Suprapubic skin (tissue), 4 donors: ENCODE results near the gene ZNHIT1. TPM values are rescaled to one million over a fixed set of nuclear protein-coding genes. Genes with fewer than 3 reads are reported as not detected.

Source experiments
- DNase-seq, 2 donors: peaks; one replicate each; pipeline ENCODE4 v3.0.0-alpha.2; 2019; ENCODE audit warnings: low spot score in 2 of 2
- H3K27ac ChIP-seq: fragments of 200-600 bp; sonication (generic); one replicate; pipeline ENCODE4 v1.5.1; 2019
- H3K27me3 ChIP-seq: fragments of 200-600 bp; sonication (generic); one replicate; pipeline ENCODE4 v1.5.1; 2019
- H3K36me3 ChIP-seq: fragments of 200-600 bp; sonication (generic); one replicate; pipeline ENCODE4 v1.5.1; 2019
- H3K4me1 ChIP-seq: fragments of 200-600 bp; sonication (generic); one replicate; pipeline ENCODE4 v1.5.1; 2019
- H3K4me3 ChIP-seq: fragments of 200-600 bp; sonication (generic); one replicate; pipeline ENCODE4 v1.5.1; 2019; ENCODE audit warnings: mild to moderate bottlenecking
- H3K9me3 ChIP-seq: fragments of 200-600 bp; sonication (generic); one replicate; pipeline ENCODE4 v1.5.1; 2019
- EP300 ChIP-seq: sonication (generic); formaldehyde crosslinking; IDR thresholded peaks from one replicate; pipeline ENCODE4 v1.6.1; 2017; ENCODE audit warnings: antibody characterized with exemption
- POLR2A ChIP-seq, 2 donors: fragments of 450-650 bp; IDR thresholded peaks; one replicate each; pipeline ENCODE4 v1.6.1; 2017; ENCODE audit warnings: antibody characterized with exemption in 2 of 2, mild to moderate bottlenecking in 2 of 2, moderate library complexity in 2 of 2
- POLR2AphosphoS5 ChIP-seq, 3 donors: sonication (generic); formaldehyde crosslinking; IDR thresholded peaks; one replicate each; pipeline ENCODE4 v1.6.1; 2017; ENCODE audit warnings: antibody characterized with exemption in 3 of 3
- WGBS: methylation state at CpG from one replicate; pipeline ENCODE4 v1.1.5; 2018; 5-methylcytosine and 5-hydroxymethylcytosine counted together
- total RNA-seq, 4 donors: library from RNA; depleted of rRNA; stranded (reverse); fragments of >200 nt; gene quantifications; one replicate each; pipeline ENCODE4 v1.1.0, GENCODE V29; 2016
- TF ChIP-seq, protein P1 (sequence below), 2 donors: fragments of 200-600 bp in 1 of 2; fragments of 450-650 bp in 1 of 2; sonication (generic) in 1 of 2; IDR thresholded peaks; one replicate each; pipeline ENCODE4 v1.5.1; 2016 to 2019; ENCODE audit warnings: antibody characterized with exemption in 2 of 2, mild to moderate bottlenecking in 1 of 2, moderate library complexity in 1 of 2

Gene ZNHIT1
- total RNA-seq, result 10 to 100 TPM; 43.8 to 73.4 (median 66.9) TPM

DNA sequence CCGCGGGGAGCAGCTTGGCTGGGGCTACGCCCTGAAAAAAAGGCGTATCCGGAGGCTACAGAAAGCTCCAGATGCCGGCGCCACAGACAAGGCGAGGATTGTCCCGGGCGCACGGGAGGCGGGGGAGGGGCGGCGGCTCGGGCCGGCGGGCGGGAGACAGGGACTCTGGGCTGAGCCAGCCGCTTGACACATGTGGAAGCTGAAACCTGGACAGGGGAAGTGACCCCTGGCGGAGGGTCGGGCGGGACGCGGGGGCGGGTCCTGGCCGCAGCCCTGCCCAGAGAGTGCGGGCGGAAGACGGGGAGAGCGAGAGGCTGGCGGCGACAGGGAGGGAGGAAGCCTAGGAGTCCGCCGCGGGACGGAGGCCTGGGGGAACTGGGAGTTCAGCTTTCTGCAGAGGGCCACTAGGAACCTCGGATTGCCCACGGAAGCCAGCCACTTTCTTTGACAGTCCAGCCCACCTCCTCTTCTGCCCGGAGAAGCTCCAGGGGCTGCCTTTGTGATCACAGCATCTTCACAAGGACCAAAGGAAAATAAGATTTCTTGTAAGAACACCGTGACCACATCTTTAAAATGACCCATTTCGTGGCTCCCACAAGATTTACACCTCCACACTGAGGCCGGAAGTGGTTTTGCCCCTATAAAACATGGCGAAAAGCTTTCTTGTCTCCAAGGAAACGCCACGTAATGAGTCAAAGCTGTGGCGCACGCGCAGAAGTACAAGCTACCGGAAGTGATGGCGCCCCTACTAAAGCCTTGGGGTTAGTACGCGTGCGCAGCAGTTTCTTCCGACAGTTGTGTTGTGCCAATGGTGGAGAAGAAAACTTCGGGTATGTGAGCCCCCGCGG lies at the start of gene ZNHIT1, which contains the start of gene PLOD3:
TSS of gene ZNHIT1 (plus strand) at position 778 of the 848 bp plus-strand sequence. CDS start at position 809, 31 bp downstream.
TSS of gene PLOD3 (minus strand) at position 194 of the 848 bp plus-strand sequence. CDS start 307 bp downstream, outside the sequence.
- Histone ChIP-seq H3K36me3 (peaks cover 24% of the 10 kb centered on the region), H3K27me3 (no peaks in the 10 kb centered on the region), H3K4me3 (peak within 1 kb of the TSS; percentile 69), H3K4me1 (peaks cover 39% of the 10 kb centered on the region), H3K27ac (peak within 1 kb of the TSS; percentile 80), H3K9me3 (no peaks in the 10 kb centered on the region)
- peak; percentile 97 to 98 for DNase-seq
- WGBS, result under 1% methylated on average over 35 of the region's 57 CpGs
- no peak for TF ChIP-seq POLR2A (IDR thresholded peaks at IDR 0.05)
- no peak for TF ChIP-seq EP300
- no peak for TF ChIP-seq POLR2AphosphoS5 (IDR thresholded peaks at IDR 0.05)
- TF ChIP-seq, protein P1, sequence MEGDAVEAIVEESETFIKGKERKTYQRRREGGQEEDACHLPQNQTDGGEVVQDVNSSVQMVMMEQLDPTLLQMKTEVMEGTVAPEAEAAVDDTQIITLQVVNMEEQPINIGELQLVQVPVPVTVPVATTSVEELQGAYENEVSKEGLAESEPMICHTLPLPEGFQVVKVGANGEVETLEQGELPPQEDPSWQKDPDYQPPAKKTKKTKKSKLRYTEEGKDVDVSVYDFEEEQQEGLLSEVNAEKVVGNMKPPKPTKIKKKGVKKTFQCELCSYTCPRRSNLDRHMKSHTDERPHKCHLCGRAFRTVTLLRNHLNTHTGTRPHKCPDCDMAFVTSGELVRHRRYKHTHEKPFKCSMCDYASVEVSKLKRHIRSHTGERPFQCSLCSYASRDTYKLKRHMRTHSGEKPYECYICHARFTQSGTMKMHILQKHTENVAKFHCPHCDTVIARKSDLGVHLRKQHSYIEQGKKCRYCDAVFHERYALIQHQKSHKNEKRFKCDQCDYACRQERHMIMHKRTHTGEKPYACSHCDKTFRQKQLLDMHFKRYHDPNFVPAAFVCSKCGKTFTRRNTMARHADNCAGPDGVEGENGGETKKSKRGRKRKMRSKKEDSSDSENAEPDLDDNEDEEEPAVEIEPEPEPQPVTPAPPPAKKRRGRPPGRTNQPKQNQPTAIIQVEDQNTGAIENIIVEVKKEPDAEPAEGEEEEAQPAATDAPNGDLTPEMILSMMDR (IDR thresholded peaks at IDR 0.05), result no peak

DNA sequence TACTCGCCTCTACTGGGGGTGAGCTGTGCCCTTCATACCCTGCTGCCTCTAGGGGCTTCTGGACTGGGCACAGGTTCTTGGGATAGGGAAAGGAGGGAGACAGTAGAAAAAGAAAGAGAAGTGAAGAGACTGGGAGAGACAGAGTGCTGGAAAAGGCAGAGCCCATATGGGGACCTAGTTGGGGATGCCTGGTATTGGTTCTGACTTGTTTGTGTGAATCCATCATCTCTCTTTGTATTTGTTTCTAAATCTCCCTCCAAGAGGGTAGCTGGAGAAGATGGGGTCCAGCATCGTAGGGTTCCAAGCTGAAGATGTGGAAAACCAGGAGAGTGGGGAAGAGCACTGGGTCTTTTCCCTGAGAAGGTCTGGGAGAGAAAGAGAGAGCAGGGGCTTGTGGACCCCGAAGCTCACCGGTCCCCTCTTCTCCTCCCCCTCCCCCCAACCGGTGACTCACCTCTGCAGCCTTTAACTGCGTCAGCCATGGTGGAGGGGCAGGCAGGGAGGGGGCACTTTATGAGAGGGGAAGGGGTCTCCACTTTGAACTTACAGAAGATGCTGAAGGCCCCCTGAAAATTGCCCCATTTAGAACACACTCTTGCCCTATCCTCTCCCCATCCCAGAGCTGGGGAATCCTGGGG lies 49.4 kb upstream of the ZNHIT1 start:
- no peak for TF ChIP-seq POLR2AphosphoS5 (IDR thresholded peaks at IDR 0.05)
- DNase-seq, result no peak
- Histone ChIP-seq H3K4me1 (peaks cover 72% of the 10 kb centered on the region), H3K9me3 (no peaks in the 10 kb centered on the region), H3K36me3 (no peaks in the 10 kb centered on the region), H3K27me3 (peaks cover 100% of the 10 kb centered on the region), H3K27ac (no peak overlapping the region), H3K4me3 (no peak overlapping the region)
- WGBS, result 3% methylated on average over 6 of the region's 6 CpGs

DNA sequence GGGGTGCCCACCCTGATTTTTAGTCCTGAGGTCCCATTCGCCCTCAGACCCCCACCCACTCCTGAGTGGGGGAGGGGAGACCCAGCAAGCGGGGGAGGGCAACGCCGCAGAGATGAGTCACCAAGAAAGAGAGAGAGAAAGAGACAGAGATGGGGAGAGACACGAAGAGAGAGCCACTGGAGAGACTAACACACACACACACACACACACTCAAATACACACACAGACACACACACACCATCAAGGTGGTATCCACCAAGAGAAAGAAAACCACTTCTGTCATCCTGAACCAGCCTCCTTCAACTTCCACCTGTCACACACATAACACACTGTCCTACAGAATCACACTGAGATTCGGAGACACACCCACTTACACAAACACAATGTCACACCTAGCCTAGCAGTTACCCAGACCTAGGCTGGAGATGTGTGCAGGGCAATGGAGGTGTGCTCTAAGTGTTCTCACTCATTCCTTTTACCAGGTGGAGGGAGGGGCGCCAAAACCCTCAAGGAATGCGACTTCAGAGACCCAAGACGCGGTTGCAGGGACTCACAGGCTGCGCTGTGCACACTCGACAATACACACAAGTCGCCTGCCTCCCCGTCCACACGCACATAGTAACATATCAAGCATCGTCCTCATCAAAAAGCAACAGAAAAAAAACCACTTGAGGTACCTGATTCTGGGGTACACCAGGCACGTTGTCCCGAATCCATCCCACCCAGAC lies 48.7 kb upstream of the ZNHIT1 start:
- Histone ChIP-seq H3K36me3 (no peaks in the 10 kb centered on the region), H3K9me3 (no peaks in the 10 kb centered on the region), H3K4me1 (peaks cover 72% of the 10 kb centered on the region), H3K4me3 (no peak overlapping the region), H3K27ac (no peak overlapping the region), H3K27me3 (peaks cover 100% of the 10 kb centered on the region)
- TF ChIP-seq, protein P1 (IDR thresholded peaks at IDR 0.05), result no peak
- no peak for TF ChIP-seq EP300
- TF ChIP-seq POLR2AphosphoS5 (IDR thresholded peaks at IDR 0.05), result no peak
- no peak for TF ChIP-seq POLR2A (IDR thresholded peaks at IDR 0.05)
- 1% methylated on average over 12 of the region's 18 CpGs for WGBS
- no peak for DNase-seq

DNA sequence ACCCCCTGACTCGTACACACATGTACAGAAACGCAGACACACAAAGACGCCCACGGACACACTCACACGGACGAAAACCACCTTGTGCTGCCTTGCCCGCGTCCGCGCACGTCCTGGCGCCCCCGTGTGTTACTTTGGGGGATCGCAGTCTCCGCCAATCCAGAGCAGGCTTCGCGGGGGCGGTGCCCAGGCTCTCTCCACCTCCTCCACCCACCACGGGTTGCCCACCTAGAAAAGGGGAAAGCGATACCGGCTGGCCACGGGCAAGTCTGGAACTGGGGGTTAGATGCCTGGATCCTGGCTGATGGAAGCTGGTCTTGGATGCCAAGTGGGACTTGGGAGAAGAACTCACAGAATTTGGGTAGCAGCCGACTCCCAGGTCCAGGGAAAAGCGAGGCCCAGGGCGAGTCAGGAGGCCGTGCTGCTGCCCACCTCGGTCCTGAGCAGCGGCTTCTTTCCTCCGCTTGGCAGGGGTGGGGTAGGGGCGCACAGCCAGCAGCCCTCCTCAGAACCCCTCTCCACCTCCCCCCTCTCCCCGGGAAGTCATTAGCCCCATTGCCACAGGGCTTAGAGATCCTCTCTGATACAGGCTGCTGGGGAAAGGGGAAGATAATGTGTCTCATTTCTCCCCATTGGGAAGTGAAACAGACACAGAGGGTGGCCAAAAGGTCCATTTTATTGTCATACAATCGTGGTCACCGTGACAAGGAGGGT lies 48.0 kb upstream of the ZNHIT1 start:
- TF ChIP-seq POLR2A (IDR thresholded peaks at IDR 0.05) (no peak), POLR2AphosphoS5 (IDR thresholded peaks at IDR 0.05) (no peak), EP300 (no peak)
- TF ChIP-seq, protein P1 (IDR thresholded peaks at IDR 0.05), result peak; percentile 32 to 93
- Histone ChIP-seq H3K27ac (no peak overlapping the region), H3K4me1 (peaks cover 66% of the 10 kb centered on the region), H3K36me3 (no peaks in the 10 kb centered on the region), H3K27me3 (peaks cover 100% of the 10 kb centered on the region), H3K4me3 (no peak overlapping the region), H3K9me3 (no peaks in the 10 kb centered on the region)
- peak; percentile 80 to 85 for DNase-seq
- WGBS, result 0% methylated on average over 8 of the region's 33 CpGs
